NT2/D1 (cell line): ENCODE measurements around the gene VWA5B2.
A peak's percentile ranks its signal among the peaks of the same experiment; 100 is the strongest.

Source experiments
- DNase-seq: peaks from one replicate; pipeline ENCODE4 v3.0.0-alpha.2; 2011; ENCODE audit warnings: low read depth, low spot score
- H3K27me3 ChIP-seq: 2 replicates; pipeline ENCODE4 v1.6.0; 2011; ENCODE audit warnings: mild to moderate bottlenecking; ENCODE audit not compliant: insufficient read length, insufficient read depth
- H3K36me3 ChIP-seq: 2 replicates; pipeline ENCODE4 v1.6.1; 2011; ENCODE audit warnings: mild to moderate bottlenecking, low read length, mixed read lengths; ENCODE audit not compliant: insufficient read depth, insufficient read length
- H3K4me1 ChIP-seq: 2 replicates; pipeline ENCODE4 v1.5.1; 2011; ENCODE audit not compliant: insufficient read depth, insufficient read length
- H3K4me3 ChIP-seq: 2 replicates; pipeline ENCODE4 v1.5.1; 2011; ENCODE audit warnings: low read depth; ENCODE audit not compliant: insufficient read length
- H3K9ac ChIP-seq: 2 replicates; pipeline ENCODE4 v1.6.0; 2011; ENCODE audit warnings: low read depth; ENCODE audit not compliant: insufficient read length
- H3K9me3 ChIP-seq: 2 replicates; pipeline ENCODE4 v1.5.1; 2011; ENCODE audit warnings: mild to moderate bottlenecking, low read length; ENCODE audit not compliant: insufficient read depth
- SUZ12 ChIP-seq: IDR thresholded peaks from 2 replicates; pipeline ENCODE4 v1.6.1; 2011; ENCODE audit not compliant: insufficient read length, insufficient read depth; ENCODE audit errors: extremely low read depth
- YY1 ChIP-seq: IDR thresholded peaks from 2 replicates; pipeline ENCODE4 v1.6.1; 2011; ENCODE audit not compliant: insufficient read length, insufficient read depth
- ZNF274 ChIP-seq: IDR thresholded peaks from 2 replicates; pipeline ENCODE4 v1.6.1; 2011; ENCODE audit warnings: mild to moderate bottlenecking, low read depth, low read length

VWA5B2 gene

DNA sequence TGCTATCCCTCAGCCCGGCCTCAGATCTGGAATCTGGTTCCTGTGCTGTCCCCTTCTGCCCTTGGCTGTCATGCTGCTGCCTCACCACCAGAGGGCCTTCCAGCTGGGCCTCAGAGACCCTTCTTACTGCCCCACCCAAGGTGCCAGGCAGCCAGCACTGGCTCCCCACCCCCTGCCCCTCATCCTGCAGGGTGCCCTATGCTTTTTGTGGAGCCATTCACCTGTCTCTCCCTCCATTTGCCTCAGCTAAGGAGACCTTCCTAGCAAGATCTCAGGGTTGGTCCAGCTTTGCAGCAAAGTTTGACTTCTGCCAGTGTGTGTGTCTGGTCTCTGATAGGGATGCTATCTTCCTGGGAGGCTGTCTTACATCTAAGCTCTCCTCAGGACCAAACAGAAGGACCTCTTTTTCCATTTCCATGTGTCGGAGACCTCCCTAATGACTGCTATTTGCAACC lies 1.9 kb upstream of the VWA5B2 start:
- H3K27me3 ChIP-seq: peaks cover 52% of the 10 kb centered on the region
- H3K9me3 ChIP-seq: no peaks in the 10 kb centered on the region
- H3K4me3 ChIP-seq: no peak overlapping the region
- H3K36me3 ChIP-seq: no peaks in the 10 kb centered on the region
- DNase-seq: no peak
- TF ChIP-seq YY1: no peak
- no peak for TF ChIP-seq SUZ12
- TF ChIP-seq ZNF274: no peak
- H3K9ac ChIP-seq: no peak overlapping the region
- peaks cover 6% of the 10 kb centered on the region for H3K4me1 ChIP-seq

DNA sequence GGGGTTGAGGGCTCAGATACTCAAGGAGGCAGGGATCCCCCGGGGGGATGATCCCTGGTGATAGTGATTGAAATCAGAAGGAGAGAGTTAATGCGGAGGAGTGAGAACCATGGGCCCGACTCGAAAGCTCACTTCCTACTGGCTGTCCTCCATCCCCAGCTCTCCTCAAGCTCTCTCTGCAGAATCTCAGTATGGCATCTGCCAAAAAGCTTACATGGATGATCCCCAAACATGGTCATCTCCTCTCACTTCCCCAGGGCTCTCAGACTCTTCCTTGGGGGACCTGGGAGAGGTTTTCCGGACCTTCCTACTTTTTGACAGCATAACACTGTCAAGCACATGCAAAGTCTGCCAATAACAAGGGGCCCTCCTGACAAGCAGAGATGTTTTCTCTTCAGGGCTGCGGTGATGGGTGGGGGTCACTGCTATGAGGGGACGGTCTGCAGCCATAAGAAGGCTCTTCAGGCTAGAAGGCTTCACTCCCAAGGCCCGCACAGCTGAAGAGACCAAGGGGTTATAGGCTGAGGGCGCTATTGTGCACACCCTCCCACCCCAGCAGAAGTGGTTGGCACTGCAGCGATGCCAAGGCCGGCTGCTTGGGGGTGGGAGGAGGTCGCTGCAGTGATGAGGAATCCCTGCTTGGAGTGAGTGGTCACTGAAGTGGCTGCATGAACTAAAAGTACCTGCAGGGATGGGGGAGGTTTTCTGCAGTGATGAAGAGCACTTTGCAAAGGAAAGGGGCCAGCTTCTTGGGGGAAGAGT lies 828 bp upstream of the VWA5B2 start:
- Histone ChIP-seq H3K4me3 (no peak overlapping the region), H3K9ac (no peak overlapping the region), H3K27me3 (peaks cover 62% of the 10 kb centered on the region), H3K9me3 (no peaks in the 10 kb centered on the region), H3K4me1 (peaks cover 6% of the 10 kb centered on the region), H3K36me3 (no peaks in the 10 kb centered on the region)
- TF ChIP-seq SUZ12 (no peak), ZNF274 (no peak), YY1 (no peak)
- no peak for DNase-seq

DNA sequence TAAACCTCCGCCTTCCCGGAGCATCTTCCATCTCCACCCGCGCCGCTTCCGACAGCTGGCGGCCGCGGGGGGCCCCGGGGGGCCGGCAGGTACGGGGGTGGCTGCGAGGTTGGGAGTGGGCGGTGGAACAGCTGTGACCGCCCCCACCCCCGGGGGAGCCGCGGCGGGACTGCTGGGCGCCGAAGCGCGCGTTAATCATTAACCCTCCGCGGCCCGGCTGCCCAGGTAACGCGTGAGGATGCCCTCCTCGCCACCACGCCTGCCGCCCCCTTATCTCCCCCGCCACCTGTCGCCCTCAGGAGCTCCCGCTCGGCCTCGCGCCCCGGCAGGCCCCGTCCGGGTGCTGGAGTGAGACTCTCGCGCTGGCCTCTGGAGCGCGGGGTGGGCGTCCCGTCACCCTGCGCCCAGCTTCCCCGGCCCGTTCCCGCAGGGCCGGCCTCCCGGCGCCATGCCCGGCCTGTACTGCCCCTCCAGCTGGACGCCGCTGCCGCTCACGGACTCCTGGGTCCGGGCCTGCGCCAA lies 757 bp downstream of the VWA5B2 start:
- Histone ChIP-seq H3K27me3 (peaks cover 67% of the 10 kb centered on the region), H3K4me1 (peaks cover 6% of the 10 kb centered on the region), H3K36me3 (no peaks in the 10 kb centered on the region), H3K9me3 (no peaks in the 10 kb centered on the region), H3K9ac (peak overlapping the region; percentile 64), H3K4me3 (peak overlapping the region; percentile 47)
- TF ChIP-seq YY1: no peak
- TF ChIP-seq ZNF274: no peak
- TF ChIP-seq SUZ12: peak; percentile 6
- no peak for DNase-seq

DNA sequence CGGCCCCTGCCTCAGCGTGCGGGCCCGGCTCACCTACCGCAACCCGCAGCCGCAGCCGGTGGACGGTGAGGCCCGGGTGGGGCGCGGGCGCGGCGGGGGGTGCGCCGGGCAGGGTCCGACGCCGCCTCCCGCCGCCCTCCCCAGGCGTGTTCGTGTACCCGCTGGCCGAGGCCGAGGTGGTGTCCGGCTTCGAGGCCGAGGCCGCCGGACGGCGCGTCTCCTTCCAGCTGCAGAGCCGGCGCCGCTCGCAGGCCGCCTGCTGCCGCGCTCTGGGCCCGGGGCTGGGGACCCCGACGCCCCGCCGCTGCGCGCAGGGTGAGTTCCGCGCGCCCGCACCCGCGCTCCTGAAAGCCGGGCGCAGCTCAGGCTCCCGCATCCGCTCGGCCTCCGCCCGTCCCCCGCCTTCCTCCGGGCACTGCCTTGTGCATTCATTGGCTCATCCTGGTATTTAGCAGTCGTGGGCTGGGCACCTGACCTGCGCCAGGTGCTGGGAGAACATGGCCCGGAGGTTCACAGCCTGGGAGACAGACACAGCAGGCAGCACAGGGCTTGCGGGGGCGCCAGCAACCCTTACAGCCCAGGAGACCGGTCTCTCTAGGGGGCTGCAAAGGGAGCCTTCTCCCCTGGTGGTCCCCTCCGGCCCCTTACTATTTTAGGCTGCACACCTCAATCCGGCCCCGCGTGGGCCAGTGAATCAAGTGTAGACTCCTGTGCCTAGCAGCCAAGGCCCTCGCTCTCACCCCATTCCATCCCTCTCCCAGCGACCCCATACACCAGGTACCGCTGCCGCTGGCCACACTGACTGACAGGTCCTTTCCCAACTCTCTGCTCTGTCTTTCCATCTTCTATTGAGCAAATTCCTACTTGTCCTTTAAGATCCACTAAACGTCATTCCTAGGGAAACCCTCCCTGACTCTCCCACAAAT lies 1.5 kb downstream of the VWA5B2 start:
- Histone ChIP-seq H3K4me1 (peaks cover 6% of the 10 kb centered on the region), H3K4me3 (peak overlapping the region; percentile 47), H3K27me3 (peaks cover 69% of the 10 kb centered on the region), H3K9me3 (no peaks in the 10 kb centered on the region), H3K36me3 (no peaks in the 10 kb centered on the region), H3K9ac (peak overlapping the region; percentile 64)
- no peak for DNase-seq
- TF ChIP-seq SUZ12 (peak; percentile 92), YY1 (no peak), ZNF274 (no peak)

GRCh38 chr3:184231671-184232070 lies 2.3 kb downstream of the VWA5B2 start:
- TF ChIP-seq YY1: no peak
- no peak for TF ChIP-seq SUZ12
- TF ChIP-seq ZNF274: no peak
- Histone ChIP-seq H3K9me3 (no peaks in the 10 kb centered on the region), H3K36me3 (no peaks in the 10 kb centered on the region), H3K4me3 (no peak overlapping the region), H3K4me1 (peaks cover 6% of the 10 kb centered on the region), H3K27me3 (peaks cover 69% of the 10 kb centered on the region), H3K9ac (no peak overlapping the region)
- no peak for DNase-seq

GRCh38 chr3:184233127-184233843 lies 3.9 kb downstream of the VWA5B2 start:
- TF ChIP-seq SUZ12: no peak
- TF ChIP-seq ZNF274: no peak
- TF ChIP-seq YY1: no peak
- peaks cover 60% of the 10 kb centered on the region for H3K27me3 ChIP-seq
- no peak overlapping the region for H3K9ac ChIP-seq
- H3K4me1 ChIP-seq: peaks cover 6% of the 10 kb centered on the region
- no peak overlapping the region for H3K4me3 ChIP-seq
- DNase-seq: no peak
- H3K36me3 ChIP-seq: no peaks in the 10 kb centered on the region
- H3K9me3 ChIP-seq: no peaks in the 10 kb centered on the region
